HCT116 (cell line): ENCODE data around the gene ATG14. TPM values are rescaled to one million over a fixed set of nuclear protein-coding genes. Genes with fewer than 3 reads are reported as not detected.

ENCODE experiments used
- ATAC-seq: fragments of 200-7000 bp; cut with Tn5 transposase; 2 replicates; pipeline ENCODE4 v1.9.1; 2020; ENCODE audit warnings: mild to moderate bottlenecking, moderate library complexity
- BruUV-seq: library from RNA; stranded (reverse); fragments of 400-500 nt; replicated peaks from 2 replicates; lab custom pipeline; 2021; lab: Mats Ljungman, UMichigan
- CTCF ChIA-PET: fragments of 300-600 bp; sonication (Branson Sonifier 250); formaldehyde crosslinking; loops from one replicate; lab custom pipeline; 2021; ENCODE audit warnings: antibody characterized with exemption; lab: Charles Lee
- POLR2A ChIA-PET: fragments of 300-600, 350-600 bp; sonication (Branson Sonifier 250); formaldehyde crosslinking; loops from one replicate; lab custom pipeline; 2021; ENCODE audit warnings: antibody characterized with exemption; lab: Charles Lee
- RAD21 ChIA-PET, 2 experiments: fragments of 300-600 bp; sonication (Branson Sonifier 250); formaldehyde crosslinking; loops; one replicate each; lab custom pipeline; 2023; ENCODE audit warnings: low total read pairs in 2 of 2; ENCODE audit not compliant: uncharacterized antibody in 2 of 2, unreplicated experiment in 2 of 2, low non-redundant PET in 1 of 2; lab: Charles Lee
- DNase-seq: peaks from one replicate; pipeline ENCODE4 v3.0.0-alpha.2; 2010; ENCODE audit warnings: low read depth, low spot score
- H2AFZ ChIP-seq: fragments of 200-600 bp; shearing (Covaris generic), sonication (generic); 2 replicates; pipeline ENCODE4 v1.6.1; 2017; ENCODE audit warnings: low read depth, mixed run types, mixed read lengths, antibody characterized with exemption, low read length; ENCODE audit not compliant: poor library complexity, severe bottlenecking
- H3K27ac ChIP-seq: 2 replicates; pipeline ENCODE4 v1.5.1; 2012; ENCODE audit warnings: low read depth, low read length
- H3K27me3 ChIP-seq: fragments of 200-600 bp; sonication (generic); 2 replicates; pipeline ENCODE4 v1.6.1; 2016; ENCODE audit warnings: mixed run types, low read length, mixed read lengths; ENCODE audit not compliant: insufficient read depth
- H3K36me3 ChIP-seq, 2 experiments: fragments of 200-500 bp in 1 of 2; fragments of 200-600 bp in 1 of 2; sonication (Bioruptor generic) in 1 of 2; sonication (generic) in 1 of 2; 2 replicates each; pipeline versions ENCODE4 v1.5.1 to v1.6.1; 2014 to 2016; ENCODE audit warnings: low read length in 2 of 2, inconsistent platforms in 1 of 2, mixed read lengths in 1 of 2, mixed run types in 1 of 2; ENCODE audit not compliant: insufficient read depth in 2 of 2, control insufficient read depth in 1 of 2
- H3K4me1 ChIP-seq, 2 experiments: fragments of 200-600 bp in 1 of 2; sonication (generic) in 1 of 2; 2 replicates each; pipeline versions ENCODE4 v1.5.1 to v1.6.1; 2012 to 2017; ENCODE audit warnings: low read length in 2 of 2, inconsistent platforms in 1 of 2, mild to moderate bottlenecking in 1 of 2, mixed read lengths in 1 of 2, mixed run types in 1 of 2, moderate library complexity in 1 of 2; ENCODE audit not compliant: insufficient read depth in 2 of 2, control insufficient read depth in 1 of 2
- H3K4me2 ChIP-seq: fragments of 200-600 bp; sonication (generic); 2 replicates; pipeline ENCODE4 v1.6.1; 2017; ENCODE audit warnings: mixed run types, low read length, mixed read lengths
- H3K4me3 ChIP-seq, 2 experiments: fragments of 200-600 bp in 1 of 2; sonication (generic) in 1 of 2; replicated peaks in 1 of 2; 2 replicates each; pipeline ENCODE4 v1.5.1; 2011 to 2016; ENCODE audit warnings: low read length in 2 of 2, control low read depth in 1 of 2, low read depth in 1 of 2, mild to moderate bottlenecking in 1 of 2, mixed read lengths in 1 of 2, mixed run types in 1 of 2
- H3K79me2 ChIP-seq: fragments of 200-600 bp; sonication (generic); 2 replicates; pipeline ENCODE4 v1.6.1; 2017; ENCODE audit warnings: mild to moderate bottlenecking, mixed run types, low read length, moderate library complexity, mixed read lengths; ENCODE audit not compliant: insufficient read depth
- H3K9ac ChIP-seq: fragments of 200-600 bp; sonication (generic); 2 replicates; pipeline ENCODE4 v1.6.1; 2016; ENCODE audit warnings: low read length, mixed read lengths
- H3K9me2 ChIP-seq: fragments of 200-600 bp; sonication (generic), shearing (Covaris generic); 2 replicates; pipeline ENCODE4 v1.6.1; 2017; ENCODE audit warnings: mixed run types, mild to moderate bottlenecking, moderate library complexity; ENCODE audit not compliant: insufficient read depth
- H3K9me3 ChIP-seq, 2 experiments: fragments of 200-500 bp in 1 of 2; fragments of 200-600 bp in 1 of 2; sonication (Bioruptor generic) in 1 of 2; sonication (generic) in 1 of 2; 2 replicates each; pipeline ENCODE4 v1.6.1; 2014 to 2017; ENCODE audit warnings: low read length in 2 of 2, mixed read lengths in 2 of 2, inconsistent platforms in 1 of 2, low read depth in 1 of 2, mild to moderate bottlenecking in 1 of 2, mixed run types in 1 of 2, moderate library complexity in 1 of 2; ENCODE audit not compliant: control insufficient read depth in 1 of 2, insufficient read depth in 1 of 2
- H4K20me1 ChIP-seq: fragments of 200-600 bp; sonication (generic), shearing (Covaris generic); 2 replicates; pipeline ENCODE4 v1.6.1; 2017; ENCODE audit warnings: mixed run types, mild to moderate bottlenecking, moderate library complexity; ENCODE audit not compliant: insufficient read depth
- CTCF ChIP-seq, 3 experiments: fragments of 200-600 bp in 1 of 3; sonication (generic) in 1 of 3; IDR thresholded peaks in 2 of 3; conservative IDR thresholded peaks in 1 of 3; 2 replicates each; pipeline ENCODE4 v1.5.1; 2012 to 2017; ENCODE audit warnings: low read depth in 2 of 3, low read length in 2 of 3, antibody characterized with exemption in 1 of 3, borderline replicate concordance in 1 of 3, control low read depth in 1 of 3, mild to moderate bottlenecking in 1 of 3, mixed read lengths in 1 of 3, mixed run types in 1 of 3, moderate library complexity in 1 of 3; ENCODE audit not compliant: insufficient read depth in 1 of 3
- EZH2 ChIP-seq: fragments of 200-600 bp; sonication (generic); IDR thresholded peaks from 2 replicates; pipeline ENCODE4 v1.6.1; 2017; ENCODE audit warnings: antibody characterized with exemption, mixed run types
- SIN3A ChIP-seq: IDR thresholded peaks from 2 replicates; pipeline ENCODE4 v1.6.1; 2012; ENCODE audit warnings: low read depth
- SP1 ChIP-seq: IDR thresholded peaks from 2 replicates; pipeline ENCODE4 v1.6.1; 2012; ENCODE audit warnings: low read depth
- TCF7L2 ChIP-seq: IDR thresholded peaks from 2 replicates; pipeline ENCODE4 v1.7.0; 2011; ENCODE audit warnings: borderline replicate concordance, inconsistent platforms; ENCODE audit not compliant: insufficient read depth, insufficient read length; ENCODE audit errors: extremely low read depth
- intact Hi-C: fragments of 100-400 bp; cut with micrococcal nuclease; formaldehyde crosslinking; loops from 2 replicates; pipeline ENCODE4 v1.10.0; 2022
- total RNA-seq: library from RNA; stranded (reverse); gene quantifications from one replicate; pipeline ENCODE4 v1.2.1, GENCODE V29; 2021; ENCODE audit not compliant: unreplicated experiment
- TF ChIP-seq, protein P1 (sequence below): IDR thresholded peaks from 2 replicates; pipeline ENCODE4 v1.6.1; 2012

The ATG14 gene
- total RNA-seq, 1 experiment from 2014 or later, result 9.9 TPM

DNA sequence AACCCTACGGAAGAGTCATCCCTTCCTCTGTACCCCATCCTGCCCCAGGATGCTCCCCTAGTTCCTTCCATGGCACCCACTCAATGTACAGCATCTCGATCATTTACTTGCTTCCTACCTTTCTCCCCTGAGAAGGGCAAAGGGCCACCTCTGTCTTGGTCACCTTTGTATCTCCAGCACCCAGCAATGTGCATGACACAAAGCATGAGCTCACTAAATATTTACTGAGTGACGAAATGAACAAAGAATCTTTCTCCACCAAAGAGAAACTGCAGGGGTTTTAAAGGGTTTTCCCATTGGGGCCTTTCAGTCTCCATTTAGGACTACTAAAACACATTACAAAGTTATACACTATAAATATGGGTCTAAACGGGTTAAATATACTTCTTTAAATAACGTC, 30.6 kb downstream of the ATG14 start:
- no peaks in the 10 kb centered on the region for H3K9me3 ChIP-seq
- ChIA-PET RAD21 (no interaction called here), CTCF (no interaction called here), POLR2A (no interaction called here)
- H3K79me2 ChIP-seq, result no peaks in the 10 kb centered on the region
- BruUV-seq, result no TSS peak
- intact Hi-C loops, result no loop called here
- H3K27ac ChIP-seq, result no peak overlapping the region
- H3K9ac ChIP-seq, result no peak overlapping the region
- no peaks in the 10 kb centered on the region for H3K9me2 ChIP-seq
- no peaks in the 10 kb centered on the region for H4K20me1 ChIP-seq
- peaks cover 12 to 26% of the 10 kb centered on the region in 2 experiments for H3K4me1 ChIP-seq
- H2AFZ ChIP-seq, result no peak overlapping the region
- ATAC-seq (no peak), DNase-seq (no peak)
- TF ChIP-seq CTCF (IDR thresholded peaks at IDR 0.05 in 2 of 3, conservative IDR thresholded peaks at IDR 0.05 in 1 of 3; ENCODE audit: borderline replicate concordance in 1 of 3, insufficient read depth in 1 of 3, low read depth in 2 of 3, low read length in 2 of 3) (no peak), SP1 (no peak), EZH2 (no peak), TCF7L2 (no peak)
- TF ChIP-seq, protein P1, sequence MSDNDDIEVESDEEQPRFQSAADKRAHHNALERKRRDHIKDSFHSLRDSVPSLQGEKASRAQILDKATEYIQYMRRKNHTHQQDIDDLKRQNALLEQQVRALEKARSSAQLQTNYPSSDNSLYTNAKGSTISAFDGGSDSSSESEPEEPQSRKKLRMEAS, result no peak
- no peak overlapping the region for H3K4me3 ChIP-seq
- no peak overlapping the region for H3K4me2 ChIP-seq
- H3K36me3 ChIP-seq, result peaks cover 0 to 7% of the 10 kb centered on the region in 2 experiments; a peak in 1 of 4 replicates
- no peaks in the 10 kb centered on the region for H3K27me3 ChIP-seq

GRCh38 chr14:55377236-55377635, 34.4 kb downstream of the ATG14 start:
- peaks cover 0 to 10% of the 10 kb centered on the region in 2 experiments; a peak in 1 of 4 replicates for H3K36me3 ChIP-seq
- POLR2A ChIA-PET, result no interaction called here
- no peak overlapping the region for H3K4me2 ChIP-seq
- no peak overlapping the region for H2AFZ ChIP-seq
- H3K9me3 ChIP-seq, result no peaks in the 10 kb centered on the region
- H3K9me2 ChIP-seq, result no peaks in the 10 kb centered on the region
- H3K79me2 ChIP-seq, result no peaks in the 10 kb centered on the region
- no peaks in the 10 kb centered on the region for H4K20me1 ChIP-seq
- no peaks in the 10 kb centered on the region for H3K27me3 ChIP-seq
- BruUV-seq, result no TSS peak
- no peak overlapping the region for H3K27ac ChIP-seq
- H3K4me1 ChIP-seq, result peaks cover 0 to 8% of the 10 kb centered on the region in 2 experiments; a peak in 2 of 4 replicates
- DNase-seq (no peak), ATAC-seq (no peak)
- CTCF ChIA-PET, result no interaction called here
- intact Hi-C loops, result no loop called here
- no peak for TF ChIP-seq SIN3A
- peak in 2 of 3 experiments; percentile 19 to 21; a peak in 2 of 6 replicates for TF ChIP-seq CTCF (IDR thresholded peaks at IDR 0.05 in 2 of 3, conservative IDR thresholded peaks at IDR 0.05 in 1 of 3; ENCODE audit: borderline replicate concordance in 1 of 3, insufficient read depth in 1 of 3, low read depth in 2 of 3, low read length in 2 of 3)
- H3K4me3 ChIP-seq, result no peak overlapping the region
- RAD21 ChIA-PET, result interaction anchor here in 1 of 2 experiments (0.5 to 0.6 kb wide), 2 partner anchors 51 to 163 kb away, joined by 3 read pairs; no protein-coding TSS in a partner anchor
- H3K9ac ChIP-seq, result no peak overlapping the region
